B cell (primary cell): ENCODE results near the gene SNTB2.

Experiments
- EZH2 ChIP-seq: IDR thresholded peaks from 2 replicates; pipeline ENCODE4 v1.6.1; 2012; ENCODE audit warnings: borderline replicate concordance, low read depth, mild to moderate bottlenecking, moderate library complexity, low read length; ENCODE audit not compliant: insufficient read depth, poor library complexity, severe bottlenecking
- TF ChIP-seq, protein P1 (sequence below): fragments of 200-600 bp; IDR thresholded peaks from one replicate; pipeline ENCODE4 v1.8.0; 2022; ENCODE audit warnings: antibody characterized with exemption, mild to moderate bottlenecking

DNA sequence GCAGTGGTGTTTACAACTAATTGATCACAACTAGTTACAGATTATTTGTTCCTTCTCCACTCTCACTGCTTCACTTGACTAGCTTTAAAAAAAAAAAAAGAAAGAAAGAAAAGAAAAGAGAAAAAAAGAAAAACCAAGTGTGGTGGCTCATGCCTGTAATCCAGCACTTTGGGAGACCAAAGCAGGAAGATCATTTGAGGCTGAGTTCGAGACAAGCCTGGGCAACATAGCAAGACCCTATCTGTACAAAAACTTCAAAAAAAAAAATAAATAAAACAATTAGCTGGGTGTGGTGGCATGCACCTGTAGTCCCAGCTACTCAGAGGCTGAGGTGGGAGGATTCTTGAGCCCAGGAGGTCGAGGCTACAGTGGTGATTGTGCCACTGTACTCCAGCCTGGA, 4.2 kb downstream of the SNTB2 start:
- TF ChIP-seq, protein P1, sequence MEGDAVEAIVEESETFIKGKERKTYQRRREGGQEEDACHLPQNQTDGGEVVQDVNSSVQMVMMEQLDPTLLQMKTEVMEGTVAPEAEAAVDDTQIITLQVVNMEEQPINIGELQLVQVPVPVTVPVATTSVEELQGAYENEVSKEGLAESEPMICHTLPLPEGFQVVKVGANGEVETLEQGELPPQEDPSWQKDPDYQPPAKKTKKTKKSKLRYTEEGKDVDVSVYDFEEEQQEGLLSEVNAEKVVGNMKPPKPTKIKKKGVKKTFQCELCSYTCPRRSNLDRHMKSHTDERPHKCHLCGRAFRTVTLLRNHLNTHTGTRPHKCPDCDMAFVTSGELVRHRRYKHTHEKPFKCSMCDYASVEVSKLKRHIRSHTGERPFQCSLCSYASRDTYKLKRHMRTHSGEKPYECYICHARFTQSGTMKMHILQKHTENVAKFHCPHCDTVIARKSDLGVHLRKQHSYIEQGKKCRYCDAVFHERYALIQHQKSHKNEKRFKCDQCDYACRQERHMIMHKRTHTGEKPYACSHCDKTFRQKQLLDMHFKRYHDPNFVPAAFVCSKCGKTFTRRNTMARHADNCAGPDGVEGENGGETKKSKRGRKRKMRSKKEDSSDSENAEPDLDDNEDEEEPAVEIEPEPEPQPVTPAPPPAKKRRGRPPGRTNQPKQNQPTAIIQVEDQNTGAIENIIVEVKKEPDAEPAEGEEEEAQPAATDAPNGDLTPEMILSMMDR = no peak
- TF ChIP-seq EZH2 = no peak
